Measurements from ENCODE around the gene NEK9. TPM values are rescaled to one million over a fixed set of nuclear protein-coding genes. Genes with fewer than 3 reads are reported as not detected.

NEK9 gene
- total and polyA plus RNA-seq, 12 donors: 26.9 to 138 (median 110) TPM

DNA sequence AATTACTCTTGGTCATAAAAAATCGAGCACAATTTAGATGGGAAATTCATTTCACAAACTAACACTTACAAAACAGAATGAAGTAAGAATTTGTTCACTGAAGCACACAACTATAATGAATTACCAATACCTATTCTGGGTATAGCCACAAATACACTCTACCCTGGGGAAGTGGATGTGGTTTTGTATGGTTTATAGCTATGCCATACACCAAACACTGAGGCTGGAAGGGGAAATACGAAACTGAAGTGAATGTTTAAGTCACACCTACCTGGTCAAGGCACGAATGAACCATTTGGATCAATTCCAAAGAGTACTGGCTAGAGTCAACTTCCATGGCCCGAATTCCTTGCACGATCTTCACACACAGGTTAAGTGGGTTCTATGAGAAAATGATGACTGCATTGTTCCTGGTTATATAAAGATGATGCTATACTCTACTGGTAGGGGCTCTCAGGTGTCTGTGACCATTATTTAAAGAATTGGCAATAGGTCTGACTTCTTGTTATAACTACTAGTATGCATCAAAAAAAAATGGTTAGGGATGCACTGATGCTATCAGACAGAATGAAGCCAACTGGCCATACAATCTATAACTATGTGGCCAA is 12.8 kb downstream of the NEK9 start:
- DNase-seq (no peak), ATAC-seq (no peak)
- WGBS, 2 donors: 86 to 87% methylated on average over 5 of the region's 5 CpGs
- no peaks in the 10 kb centered on the region for H3K27me3 ChIP-seq
- intact Hi-C loops (cut with DNase I): no loop called here
- TF ChIP-seq CTCF (IDR thresholded peaks at IDR 0.05): no peak
- peaks cover 0 to 100% (median 75%) of the 10 kb centered on the region in 9 donors for H3K36me3 ChIP-seq
- no peaks in the 10 kb centered on the region for H3K4me1 ChIP-seq
- no peaks in the 10 kb centered on the region for H3K9me3 ChIP-seq
- no peak overlapping the region for H3K4me3 ChIP-seq
- H3K27ac ChIP-seq: no peak overlapping the region

DNA sequence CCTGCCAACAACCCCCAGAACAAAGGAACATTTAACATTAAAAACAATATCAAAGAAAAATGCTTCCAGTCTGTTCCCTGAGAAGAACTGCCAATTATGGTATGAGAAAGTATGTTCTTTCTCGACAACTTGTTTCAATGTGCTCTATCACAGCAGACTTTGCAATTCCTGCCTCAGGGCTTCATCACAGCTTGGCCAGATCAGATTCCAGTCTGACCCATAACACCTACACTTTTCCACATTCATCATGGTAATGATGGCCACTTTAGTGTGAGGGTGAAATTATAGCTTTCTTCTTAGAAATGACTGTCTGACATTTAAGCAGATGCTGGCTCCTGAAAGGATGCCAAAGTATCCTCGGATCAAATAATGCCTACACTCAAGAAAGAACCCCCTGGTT is 17.0 kb downstream of the NEK9 start:
- no peak for TF ChIP-seq CTCF (IDR thresholded peaks at IDR 0.05)
- intact Hi-C loops (cut with DNase I): no loop called here
- WGBS, 2 donors: 91 to 92% methylated on average over 2 of the region's 2 CpGs

DNA sequence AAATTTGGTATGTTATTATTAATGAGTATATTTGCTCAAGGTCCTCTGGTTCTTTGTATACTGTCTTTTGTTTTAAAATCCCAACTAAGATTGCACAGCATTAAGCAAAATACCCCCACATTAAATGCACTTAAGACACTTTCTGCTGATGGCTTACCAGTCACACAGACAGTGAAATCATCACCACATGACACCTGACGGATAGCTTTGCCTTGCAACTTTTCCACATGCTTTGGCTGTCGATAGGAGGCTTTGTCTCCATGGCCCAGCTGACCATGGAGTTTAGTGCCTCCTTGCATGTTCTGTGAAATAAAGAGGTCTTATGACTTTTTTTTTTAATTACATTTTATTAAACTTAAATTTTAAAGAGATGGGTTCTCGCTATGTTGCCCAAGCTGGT is 19.7 kb downstream of the NEK9 start:
- Histone ChIP-seq H3K4me1 (no peaks in the 10 kb centered on the region), H3K36me3 (peaks cover 0 to 100% (median 62%) of the 10 kb centered on the region in 9 donors), H3K27me3 (no peaks in the 10 kb centered on the region), H3K4me3 (no peak overlapping the region), H3K9me3 (no peaks in the 10 kb centered on the region), H3K27ac (no peak overlapping the region)
- DNase-seq (no peak), ATAC-seq (no peak)
- WGBS, 2 donors: 63 to 72% methylated on average over 3 of the region's 3 CpGs
- intact Hi-C loops (cut with DNase I): no loop called here
- TF ChIP-seq CTCF (IDR thresholded peaks at IDR 0.05): no peak

More for the DNA sequence above, 17.0 kb downstream of the NEK9 start:
- Histone ChIP-seq H3K9me3 (no peaks in the 10 kb centered on the region), H3K4me3 (no peak overlapping the region), H3K36me3 (peaks cover 5 to 100% (median 79%) of the 10 kb centered on the region in 9 donors), H3K4me1 (no peaks in the 10 kb centered on the region), H3K27ac (no peak overlapping the region), H3K27me3 (no peaks in the 10 kb centered on the region)
- DNase-seq (no peak), ATAC-seq (no peak)

DNA sequence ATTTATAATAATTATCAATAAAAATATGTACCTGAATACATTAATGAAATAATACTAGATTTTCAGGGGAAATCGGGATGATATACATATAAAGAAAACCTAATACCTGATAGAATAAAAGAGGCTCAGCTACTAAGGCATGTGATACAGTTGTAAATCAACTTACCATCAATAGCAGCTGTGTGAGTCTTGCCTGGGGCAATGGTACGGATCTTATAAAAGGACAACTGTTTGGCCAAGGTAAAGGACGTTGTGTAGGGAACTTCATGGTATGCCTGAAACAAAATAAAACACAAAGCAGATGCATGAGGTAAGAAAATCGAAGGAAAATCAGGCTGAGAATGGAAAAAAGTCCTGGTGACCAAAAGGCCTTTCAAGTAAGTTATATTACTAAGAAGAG is 25.4 kb downstream of the NEK9 start:
- ATAC-seq (no peak), DNase-seq (no peak)
- Histone ChIP-seq H3K36me3 (peaks cover 0 to 100% (median 74%) of the 10 kb centered on the region in 9 donors), H3K9me3 (no peaks in the 10 kb centered on the region), H3K4me1 (peaks cover 0 to 6% (median 0%) of the 10 kb centered on the region in 9 donors), H3K27ac (no peak overlapping the region), H3K4me3 (no peak overlapping the region), H3K27me3 (no peaks in the 10 kb centered on the region)
- no peak for TF ChIP-seq CTCF (IDR thresholded peaks at IDR 0.05)
- WGBS, 2 donors: 89 to 91% methylated on average over 4 of the region's 4 CpGs
- intact Hi-C loops (cut with DNase I): no loop called here
